SK-N-SH (cell line): ENCODE measurements around the gene SPTBN1. TPM values are rescaled to one million over a fixed set of nuclear protein-coding genes. Genes with fewer than 3 reads are reported as not detected.
A peak's percentile ranks its signal among the peaks of the same experiment; 100 is the strongest.

ENCODE experiments used
- CTCF ChIA-PET: fragments of 300-600, 350-600 bp; formaldehyde crosslinking; extraction: SDS; loops from one replicate; lab custom pipeline; 2021; lab: Yijun Ruan, JAX
- POLR2A ChIA-PET: fragments of 350-600 bp; sonication (Branson Sonifier 250); formaldehyde crosslinking; extraction: SDS; loops from one replicate; lab custom pipeline; 2020; ENCODE audit warnings: antibody characterized with exemption, inconsistent platforms; lab: Yijun Ruan, JAX
- DNase-seq: peaks from one replicate; pipeline ENCODE4 v3.0.0; 2012
- H2AFZ ChIP-seq: fragments of 200-600 bp; sonication (generic); 2 replicates; pipeline ENCODE4 v1.8.1; 2016; ENCODE audit warnings: antibody characterized with exemption, mild to moderate bottlenecking, low read depth
- H3F3A ChIP-seq: fragments of 200-600 bp; sonication (generic); replicated peaks from 2 replicates; pipeline ENCODE3; 2016; ENCODE audit warnings: antibody characterized with exemption, mild to moderate bottlenecking; ENCODE audit not compliant: insufficient read depth
- H3K27ac ChIP-seq, 2 experiments: fragments of 200-500 bp in 1 of 2; fragments of 200-600 bp in 1 of 2; sonication (Bioruptor generic) in 1 of 2; sonication (generic), shearing (Covaris generic) in 1 of 2; 2 replicates each; pipeline versions ENCODE4 v1.5.1 to v1.6.1; 2014 to 2016; ENCODE audit warnings: low read depth in 2 of 2, inconsistent platforms in 1 of 2, low read length in 1 of 2, mild to moderate bottlenecking in 1 of 2, mixed read lengths in 1 of 2
- H3K27me3 ChIP-seq: fragments of 200-600 bp; sonication (generic), shearing (Covaris generic); 2 replicates; pipeline ENCODE4 v1.6.1; 2016; ENCODE audit warnings: mixed run types; ENCODE audit not compliant: insufficient read depth
- H3K36me3 ChIP-seq, 2 experiments: fragments of 200-500 bp in 1 of 2; fragments of 200-600 bp in 1 of 2; sonication (Bioruptor generic) in 1 of 2; sonication (generic) in 1 of 2; replicated peaks in 1 of 2; 2 replicates each; pipeline versions ENCODE3 to v1.5.1; 2014 to 2016; ENCODE audit warnings: low read length in 1 of 2, mild to moderate bottlenecking in 1 of 2; ENCODE audit not compliant: insufficient read depth in 2 of 2, control insufficient read depth in 1 of 2
- H3K4me1 ChIP-seq, 2 experiments: fragments of 200-500 bp in 1 of 2; fragments of 200-600 bp in 1 of 2; sonication (Bioruptor generic) in 1 of 2; sonication (generic), shearing (Covaris generic) in 1 of 2; 2 replicates each; pipeline versions ENCODE4 v1.5.1 to v1.6.1; 2014 to 2016; ENCODE audit warnings: low read depth in 1 of 2, low read length in 1 of 2, mixed run types in 1 of 2; ENCODE audit not compliant: insufficient read depth in 2 of 2, control insufficient read depth in 1 of 2
- H3K4me2 ChIP-seq: fragments of 200-600 bp; sonication (generic), shearing (Covaris generic); 2 replicates; pipeline ENCODE4 v1.6.1; 2017; ENCODE audit warnings: mixed run types
- H3K4me3 ChIP-seq, 2 experiments: fragments of 200-500 bp in 1 of 2; fragments of 200-600 bp in 1 of 2; sonication (Bioruptor generic) in 1 of 2; sonication (generic), shearing (Covaris generic) in 1 of 2; 2 replicates each; pipeline versions ENCODE4 v1.5.1 to v1.8.1; 2014 to 2016; ENCODE audit warnings: low read depth in 2 of 2, inconsistent platforms in 1 of 2, low read length in 1 of 2, mild to moderate bottlenecking in 1 of 2, mixed read lengths in 1 of 2, moderate library complexity in 1 of 2
- H3K79me2 ChIP-seq: fragments of 200-600 bp; sonication (generic); 2 replicates; pipeline ENCODE4 v1.8.1; 2017; ENCODE audit warnings: mild to moderate bottlenecking; ENCODE audit not compliant: insufficient read depth
- H3K9ac ChIP-seq: fragments of 200-600 bp; sonication (generic); 2 replicates; pipeline ENCODE4 v1.6.1; 2017; ENCODE audit warnings: mixed run types
- H3K9me2 ChIP-seq: fragments of 200-600 bp; sonication (generic); 2 replicates; pipeline ENCODE4 v1.6.1; 2017; ENCODE audit warnings: mixed run types
- H3K9me3 ChIP-seq: fragments of 200-600 bp; sonication (generic); 2 replicates; pipeline ENCODE4 v1.6.1; 2017; ENCODE audit warnings: mixed run types, mild to moderate bottlenecking, moderate library complexity
- H4K20me1 ChIP-seq: fragments of 200-600 bp; sonication (generic); 2 replicates; pipeline ENCODE4 v1.6.1; 2017; ENCODE audit warnings: mild to moderate bottlenecking, mixed run types; ENCODE audit not compliant: insufficient read depth
- CTCF ChIP-seq: fragments of 200-600 bp; sonication (generic); IDR thresholded peaks from 2 replicates; pipeline ENCODE4 v1.6.1; 2017; ENCODE audit warnings: antibody characterized with exemption, mild to moderate bottlenecking, moderate library complexity
- ELF1 ChIP-seq: IDR thresholded peaks from 2 replicates; pipeline ENCODE4 v1.4.0; 2012
- EP300 ChIP-seq, 2 experiments: IDR thresholded peaks; 2 replicates each; pipeline versions ENCODE4 v1.4.0 to v1.6.1; 2012; ENCODE audit warnings: borderline replicate concordance in 1 of 2, low read depth in 1 of 2, low read length in 1 of 2
- EZH2phosphoT487 ChIP-seq: fragments of 200-600 bp; sonication (generic); IDR thresholded peaks from 2 replicates; pipeline ENCODE4 v1.6.1; 2017; ENCODE audit warnings: low read depth, mixed run types, mild to moderate bottlenecking, antibody characterized with exemption, moderate library complexity, borderline replicate concordance
- FOSL2 ChIP-seq: IDR thresholded peaks from 2 replicates; pipeline ENCODE4 v1.4.0; 2012; ENCODE audit warnings: low read depth, mild to moderate bottlenecking, moderate library complexity, borderline replicate concordance
- FOXJ3 ChIP-seq: sonication (generic); formaldehyde crosslinking; IDR thresholded peaks from 2 replicates; pipeline ENCODE4 v1.5.1; 2020; ENCODE audit warnings: mild to moderate bottlenecking, missing genetic modification reagents
- GABPA ChIP-seq: IDR thresholded peaks from 2 replicates; pipeline ENCODE4 v1.4.0; 2012; ENCODE audit warnings: low read depth, mild to moderate bottlenecking
- IRF3 ChIP-seq: fragments of 150-350 bp; IDR thresholded peaks from 2 replicates; pipeline ENCODE4 v1.6.1; 2016; ENCODE audit warnings: mild to moderate bottlenecking, low read depth, low read length
- JUND ChIP-seq: IDR thresholded peaks from 2 replicates; pipeline ENCODE4 v1.4.0; 2012
- MAX ChIP-seq: IDR thresholded peaks from 2 replicates; pipeline ENCODE4 v1.4.0; 2012; ENCODE audit warnings: low read depth
- MXI1 ChIP-seq: IDR thresholded peaks from 2 replicates; pipeline ENCODE4 v1.6.1; 2012; ENCODE audit warnings: mild to moderate bottlenecking, low read depth, low read length, improper control_type of control experiment
- PBX3 ChIP-seq: IDR thresholded peaks from 2 replicates; pipeline ENCODE4; 2012
- POLR2AphosphoS5 ChIP-seq: IDR thresholded peaks from 2 replicates; pipeline ENCODE4 v1.6.1; 2012; ENCODE audit warnings: low read depth, low read length
- RAD21 ChIP-seq: IDR thresholded peaks from 2 replicates; pipeline ENCODE4 v1.6.1; 2012; ENCODE audit warnings: mild to moderate bottlenecking, low read length
- RFX5 ChIP-seq: IDR thresholded peaks from 2 replicates; pipeline ENCODE4 v1.6.1; 2012; ENCODE audit warnings: mild to moderate bottlenecking, improper control_type of control experiment, low read length
- RXRA ChIP-seq: IDR thresholded peaks from 2 replicates; pipeline ENCODE4 v1.4.0; 2012; ENCODE audit warnings: low read depth, mild to moderate bottlenecking, borderline replicate concordance
- SIN3A ChIP-seq: IDR thresholded peaks from 2 replicates; pipeline ENCODE4 v1.6.1; 2012; ENCODE audit warnings: low read depth, mild to moderate bottlenecking, low read length, moderate library complexity, borderline replicate concordance
- SMC3 ChIP-seq: IDR thresholded peaks from 2 replicates; pipeline ENCODE4 v1.6.1; 2012; ENCODE audit warnings: low read depth, low read length, improper control_type of control experiment
- TCF12 ChIP-seq: IDR thresholded peaks from 2 replicates; pipeline ENCODE4 v1.4.0; 2012
- USF1 ChIP-seq: IDR thresholded peaks from 2 replicates; pipeline ENCODE4 v1.4.0; 2012; ENCODE audit warnings: low read depth, borderline replicate concordance
- YY1 ChIP-seq: IDR thresholded peaks from 2 replicates; pipeline ENCODE4 v1.4.0; 2012; ENCODE audit warnings: low read depth, mild to moderate bottlenecking
- ZBTB33 ChIP-seq: IDR thresholded peaks from 2 replicates; pipeline ENCODE4 v1.4.0; 2012; ENCODE audit warnings: low read depth, borderline replicate concordance
- WGBS: methylation state at CpG from one replicate; pipeline ENCODE4 v1.1.6; 2017; ENCODE audit warnings: low lambda C conversion rate; 5-methylcytosine and 5-hydroxymethylcytosine counted together
- polyA plus RNA-seq, 3 experiments: library from polyadenylated mRNA; depleted of rRNA; stranded (reverse); fragments of >200 nt; gene quantifications; 2 replicates each; pipeline ENCODE4 v1.2.3, GENCODE V29; 2012

The SPTBN1 gene
- polyA plus RNA-seq, 1 of the 3 experiments (the other 2 are of a cell fraction) = 29.1 TPM

GRCh38 chr2:54570321-54570855 lies 114.3 kb downstream of the SPTBN1 start (continued):
- TF ChIP-seq RAD21 (no peak), SIN3A (no peak), SMC3 (no peak), IRF3 (no peak), FOSL2 (no peak)

- peaks cover 98% of the 10 kb centered on the region for H3K79me2 ChIP-seq
- CTCF ChIA-PET = interaction anchor here (1.1 to 1.7 kb wide), 2 partner anchors 12 to 134 kb away, joined by 3 to 5 read pairs; no protein-coding TSS in a partner anchor
- no peaks in the 10 kb centered on the region for H3K9me3 ChIP-seq
- H3K4me2 ChIP-seq = peak overlapping the region; percentile 72
- no peak overlapping the region for H2AFZ ChIP-seq
- peaks cover 36% of the 10 kb centered on the region for H3F3A ChIP-seq
- H3K4me3 ChIP-seq = no peak overlapping the region
- H3K27me3 ChIP-seq = no peaks in the 10 kb centered on the region
- H3K36me3 ChIP-seq = peaks cover 5 to 11% of the 10 kb centered on the region in 2 experiments
- POLR2A ChIA-PET = interaction anchor here (1.0 kb wide), 1 partner anchor 11 kb away, joined by 3 read pairs; no protein-coding TSS in a partner anchor
- H3K27ac ChIP-seq = peak overlapping the region; percentile 56 to 87
- 14% methylated on average over 10 of the region's 10 CpGs for WGBS
- H3K4me1 ChIP-seq = peaks cover 41 to 59% of the 10 kb centered on the region in 2 experiments
- DNase-seq = peak; percentile 38
- peak overlapping the region; percentile 57; the same call in 1 of the 2 replicates for H3K9ac ChIP-seq
- H4K20me1 ChIP-seq = peaks cover 30% of the 10 kb centered on the region
- H3K9me2 ChIP-seq = no peaks in the 10 kb centered on the region
- no peak for TF ChIP-seq GABPA
- TF ChIP-seq POLR2AphosphoS5 = no peak
- no peak for TF ChIP-seq YY1
- no peak for TF ChIP-seq ZBTB33
- no peak for TF ChIP-seq CTCF
- TF ChIP-seq RFX5 = no peak
- peak; percentile 75 for TF ChIP-seq TCF12
- TF ChIP-seq EZH2phosphoT487 = no peak
- TF ChIP-seq JUND = no peak
- 0 out of 2 replicates have a peak, but pooled peaks have one; percentile 22 for TF ChIP-seq ELF1
- TF ChIP-seq MXI1 = 0 out of 2 replicates have a peak, but pooled peaks have one; percentile 30
- no peak for TF ChIP-seq USF1
- TF ChIP-seq PBX3 = peak; percentile 90
- no peak for TF ChIP-seq SMC3
- no peak for TF ChIP-seq FOXJ3 (CRISPR knock-in tag)
- no peak for TF ChIP-seq EP300 (IDR thresholded peaks at IDR 0.05; ENCODE audit: borderline replicate concordance in 1 of 2, low read depth in 1 of 2, low read length in 1 of 2)
- TF ChIP-seq IRF3 = no peak
- TF ChIP-seq RXRA = no peak
- TF ChIP-seq MAX = no peak
These were observed 115.0 kb downstream of the SPTBN1 start for GRCh38 chr2:54570925-54571694.
